K562 (cell line): ENCODE data around the gene RBMS3. TPM values are rescaled to one million over a fixed set of nuclear protein-coding genes. Genes with fewer than 3 reads are reported as not detected.

Experiments
- ATAC-seq: fragments of 200-7000 bp; cut with Tn5 transposase; 3 replicates; pipeline ENCODE4 v1.9.1; 2020; ENCODE audit warnings: moderate library complexity
- BruUV-seq: library from RNA; stranded (reverse); fragments of 400-500 nt; replicated peaks from 2 replicates; lab custom pipeline; 2021; lab: Mats Ljungman, UMichigan
- CTCF ChIA-PET: fragments of 300-600 bp; formaldehyde crosslinking; extraction: SDS; loops from one replicate; lab custom pipeline; 2021; ENCODE audit warnings: low intra/inter-chr PET ratio; lab: Yijun Ruan, JAX
- POLR2A ChIA-PET: fragments of 300-600, 350-650 bp; sonication (Branson Sonifier 250); formaldehyde crosslinking; extraction: SDS; loops from one replicate; lab custom pipeline; 2021; ENCODE audit warnings: antibody characterized with exemption, inconsistent platforms; lab: Yijun Ruan, JAX
- DNase-seq, 4 experiments: peaks; one replicate each; pipeline versions ENCODE4 v3.0.0 to v3.0.0-alpha.2; 2011 to 2018; ENCODE audit warnings: low spot score in 3 of 4, mixed read lengths in 3 of 4; ENCODE audit errors: extremely low read depth in 1 of 4
- FAIRE-seq: peaks from 2 replicates; lab custom pipeline; 2011; peaks lifted over from hg19 to GRCh38; lab: Jason Lieb, UNC
- H2AFZ ChIP-seq: 2 replicates; pipeline ENCODE4 v1.6.0; 2011; ENCODE audit warnings: low read depth, low read length, control low read depth, inconsistent platforms
- H3K27ac ChIP-seq: fragments of 200-600 bp; 3 replicates; pipeline ENCODE4 v1.8.0; 2011; ENCODE audit warnings: low read depth, mild to moderate bottlenecking, control low read depth, inconsistent platforms, low read length, moderate library complexity, mixed read lengths; ENCODE audit errors: extremely low read depth
- H3K27me3 ChIP-seq, 2 experiments: fragments of 300-600 bp in 1 of 2; 2 replicates in 1 of 2; 3 replicates in 1 of 2; pipeline versions ENCODE4 v1.6.0 to v1.8.0; 2011; ENCODE audit warnings: inconsistent platforms in 2 of 2, low read length in 2 of 2, mild to moderate bottlenecking in 1 of 2, mixed read lengths in 1 of 2, moderate library complexity in 1 of 2; ENCODE audit not compliant: control insufficient read depth in 2 of 2, insufficient read depth in 2 of 2
- H3K36me3 ChIP-seq: fragments of 300-600 bp; 3 replicates; pipeline ENCODE4 v1.8.0; 2011; ENCODE audit warnings: mild to moderate bottlenecking, low read length, inconsistent platforms; ENCODE audit not compliant: control insufficient read depth, insufficient read depth
- H3K4me1 ChIP-seq, 2 experiments: fragments of 200-600 bp in 1 of 2; replicated peaks in 1 of 2; 2 replicates in 1 of 2; 3 replicates in 1 of 2; pipeline versions ENCODE4 v1.5.1 to v1.8.0; 2011; ENCODE audit warnings: inconsistent platforms in 2 of 2, low read length in 2 of 2, mild to moderate bottlenecking in 1 of 2, mixed read lengths in 1 of 2, moderate library complexity in 1 of 2; ENCODE audit not compliant: control insufficient read depth in 2 of 2, insufficient read depth in 2 of 2
- H3K4me2 ChIP-seq: 2 replicates; pipeline ENCODE4 v1.6.1; 2011; ENCODE audit warnings: low read length, control low read depth, inconsistent platforms, mixed read lengths; ENCODE audit not compliant: insufficient read depth
- H3K4me3 ChIP-seq: fragments of 200-600 bp; sonication (generic), shearing (Covaris generic); 2 replicates; pipeline ENCODE4 v1.5.1; 2016; ENCODE audit warnings: control low read depth, inconsistent platforms
- H3K79me2 ChIP-seq: fragments of 200-600 bp; 3 replicates; pipeline ENCODE4 v1.8.0; 2011; ENCODE audit warnings: low read length, inconsistent platforms; ENCODE audit not compliant: control insufficient read depth, insufficient read depth
- H3K9ac ChIP-seq, 2 experiments: 2 replicates each; pipeline versions ENCODE4 v1.6.0 to v1.6.1; 2011; ENCODE audit warnings: low read depth in 2 of 2, low read length in 2 of 2, control low read depth in 1 of 2, inconsistent platforms in 1 of 2, mild to moderate bottlenecking in 1 of 2, mixed read lengths in 1 of 2; ENCODE audit not compliant: insufficient read depth in 1 of 2
- H3K9me1 ChIP-seq: one replicate; pipeline ENCODE4 v1.6.0; 2011; ENCODE audit warnings: inconsistent platforms, mild to moderate bottlenecking, low read length, moderate library complexity; ENCODE audit not compliant: control insufficient read depth, insufficient read depth
- H3K9me3 ChIP-seq: replicated peaks from 2 replicates; pipeline ENCODE4 v1.5.1; 2011; ENCODE audit warnings: low read depth, low read length, inconsistent platforms; ENCODE audit not compliant: control insufficient read depth, insufficient read depth
- H4K20me1 ChIP-seq: replicated peaks from 2 replicates; pipeline ENCODE4 v1.6.1; 2011; ENCODE audit warnings: low read length, inconsistent platforms, mixed read lengths; ENCODE audit not compliant: control insufficient read depth, insufficient read depth
- BRF1 ChIP-seq: IDR thresholded peaks from 3 replicates; pipeline ENCODE4 v1.6.1; 2011; ENCODE audit warnings: borderline replicate concordance, mild to moderate bottlenecking; ENCODE audit not compliant: insufficient read length; ENCODE audit errors: extremely low read depth
- GATAD2A ChIP-seq: fragments of 450-650 bp; IDR thresholded peaks from 2 replicates; pipeline ENCODE4 v1.6.1; 2017
- OTX1 ChIP-seq: fragments of 450-650 bp; formaldehyde crosslinking; IDR thresholded peaks from 2 replicates; pipeline ENCODE4 v1.4.0; 2022; ENCODE audit warnings: mild to moderate bottlenecking
- SIN3A ChIP-seq, 2 experiments: fragments of 150-350 bp in 1 of 2; IDR thresholded peaks; 2 replicates each; pipeline ENCODE4 v1.6.1; 2011 to 2016; ENCODE audit warnings: borderline replicate concordance in 2 of 2, low read depth in 2 of 2, low read length in 2 of 2, mild to moderate bottlenecking in 2 of 2, moderate library complexity in 2 of 2; ENCODE audit not compliant: control insufficient read depth in 1 of 2
- ZNF707 ChIP-seq: fragments of 250-450 bp; sonication (Bioruptor Pico); conservative IDR thresholded peaks from 2 replicates; pipeline ENCODE4 v1.8.0; 2022; ENCODE audit warnings: inconsistent platforms, mild to moderate bottlenecking, moderate library complexity
- WGBS: fragments of 100-300 bp; shearing (Covaris generic); methylation state at CpG from one replicate; pipeline ENCODE4 v1.1.6; 2016; ENCODE audit warnings: low coverage, mixed read lengths; ENCODE audit not compliant: insufficient coverage; ENCODE audit errors: missing lambda C conversion rate; 5-methylcytosine and 5-hydroxymethylcytosine counted together
- in situ Hi-C: fragments of 300-500 bp; cut with MboI; formaldehyde crosslinking; loops from 4 replicates; pipeline ENCODE4 v1.15.0; 2018; ENCODE audit warnings: inconsistent platforms, mixed read lengths
- intact Hi-C: fragments of 100-400 bp; cut with micrococcal nuclease; formaldehyde crosslinking; loops from 2 replicates; pipeline ENCODE4 v1.14.2; 2022
- polyA plus RNA-seq, 8 experiments: library from polyadenylated mRNA; depleted of rRNA in 4 of 8; stranded (reverse) in 5 of 8; unstranded in 3 of 8; fragments of >200 nt; fragmentation: Nextera tagmentation in 2 of 8; fragmentation: Illumina TruSeq in 1 of 8; extraction: Ambion mirVana in 2 of 8; extraction: Trizol in 1 of 8; gene quantifications; 2 replicates each; pipeline versions ENCODE4 v1.2.1 to v1.2.3, GENCODE V29; 2011 to 2014; ENCODE audit warnings: inconsistent platforms in 1 of 8, missing spikeins in 1 of 8
- total RNA-seq, 7 experiments: library from RNA; depleted of rRNA in 6 of 7; stranded (reverse); fragments of >200 nt in 6 of 7; fragmentation: Illumina TruSeq in 2 of 7; extraction: Trizol in 2 of 7; gene quantifications; 2 replicates each; pipeline versions ENCODE4 v1.2.1 to v1.2.3, GENCODE V29; 2011 to 2021; ENCODE audit warnings: low replicate concordance in 1 of 7
- TF ChIP-seq, protein P1 (sequence below): IDR thresholded peaks from 3 replicates; pipeline ENCODE4 v1.6.1; 2011; ENCODE audit warnings: borderline replicate concordance, mild to moderate bottlenecking, moderate library complexity; ENCODE audit not compliant: insufficient read length; ENCODE audit errors: extremely low read depth
- TF ChIP-seq, protein P2 (sequence below): fragments of 450-650 bp; IDR thresholded peaks from 2 replicates; pipeline ENCODE4 v1.6.1; 2016; ENCODE audit warnings: low read depth

The RBMS3 gene
- total and polyA plus RNA-seq, 9 of the 15 experiments (the other 6 are each of a cell fraction or from before 2014, with no cell fraction given) = 0.20 TPM; not detected in 8

GRCh38 chr3:29427266-29428103 is 146.6 kb downstream of the RBMS3 start (continued):
- TF ChIP-seq, protein P1, sequence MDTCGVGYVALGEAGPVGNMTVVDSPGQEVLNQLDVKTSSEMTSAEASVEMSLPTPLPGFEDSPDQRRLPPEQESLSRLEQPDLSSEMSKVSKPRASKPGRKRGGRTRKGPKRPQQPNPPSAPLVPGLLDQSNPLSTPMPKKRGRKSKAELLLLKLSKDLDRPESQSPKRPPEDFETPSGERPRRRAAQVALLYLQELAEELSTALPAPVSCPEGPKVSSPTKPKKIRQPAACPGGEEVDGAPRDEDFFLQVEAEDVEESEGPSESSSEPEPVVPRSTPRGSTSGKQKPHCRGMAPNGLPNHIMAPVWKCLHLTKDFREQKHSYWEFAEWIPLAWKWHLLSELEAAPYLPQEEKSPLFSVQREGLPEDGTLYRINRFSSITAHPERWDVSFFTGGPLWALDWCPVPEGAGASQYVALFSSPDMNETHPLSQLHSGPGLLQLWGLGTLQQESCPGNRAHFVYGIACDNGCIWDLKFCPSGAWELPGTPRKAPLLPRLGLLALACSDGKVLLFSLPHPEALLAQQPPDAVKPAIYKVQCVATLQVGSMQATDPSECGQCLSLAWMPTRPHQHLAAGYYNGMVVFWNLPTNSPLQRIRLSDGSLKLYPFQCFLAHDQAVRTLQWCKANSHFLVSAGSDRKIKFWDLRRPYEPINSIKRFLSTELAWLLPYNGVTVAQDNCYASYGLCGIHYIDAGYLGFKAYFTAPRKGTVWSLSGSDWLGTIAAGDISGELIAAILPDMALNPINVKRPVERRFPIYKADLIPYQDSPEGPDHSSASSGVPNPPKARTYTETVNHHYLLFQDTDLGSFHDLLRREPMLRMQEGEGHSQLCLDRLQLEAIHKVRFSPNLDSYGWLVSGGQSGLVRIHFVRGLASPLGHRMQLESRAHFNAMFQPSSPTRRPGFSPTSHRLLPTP = no peak
- TF ChIP-seq, all 486 proteins: peak for 0

GRCh38 chr3:29429055-29429679 is 148.3 kb downstream of the RBMS3 start:
- H4K20me1 ChIP-seq = no peaks in the 10 kb centered on the region
- no TSS peak for BruUV-seq
- H3K27ac ChIP-seq = no peak overlapping the region
- ATAC-seq = no peak
- H3K9me3 ChIP-seq = no peaks in the 10 kb centered on the region
- H3K36me3 ChIP-seq = no peaks in the 10 kb centered on the region
- intact Hi-C loops (no loop called here), in situ Hi-C loops (no loop called here)
- no peaks in the 10 kb centered on the region for H3K79me2 ChIP-seq
- WGBS = 0% methylated on average over 4 of the region's 4 CpGs
- H3K9ac ChIP-seq = no peak overlapping the region
- H3K4me2 ChIP-seq = no peak overlapping the region
- no peak for DNase-seq
- H3K4me1 ChIP-seq = no peaks in the 10 kb centered on the region
- POLR2A ChIA-PET = no interaction called here
- FAIRE-seq = no peak
- no peak overlapping the region for H3K4me3 ChIP-seq
- H3K27me3 ChIP-seq = no peaks in the 10 kb centered on the region
- H3K9me1 ChIP-seq = no peaks in the 10 kb centered on the region
- CTCF ChIA-PET = no interaction called here
- no peak overlapping the region for H2AFZ ChIP-seq
- TF ChIP-seq ZNF707 (CRISPR knock-in tag) = no peak
- no peak for TF ChIP-seq OTX1
- TF ChIP-seq, protein P2, sequence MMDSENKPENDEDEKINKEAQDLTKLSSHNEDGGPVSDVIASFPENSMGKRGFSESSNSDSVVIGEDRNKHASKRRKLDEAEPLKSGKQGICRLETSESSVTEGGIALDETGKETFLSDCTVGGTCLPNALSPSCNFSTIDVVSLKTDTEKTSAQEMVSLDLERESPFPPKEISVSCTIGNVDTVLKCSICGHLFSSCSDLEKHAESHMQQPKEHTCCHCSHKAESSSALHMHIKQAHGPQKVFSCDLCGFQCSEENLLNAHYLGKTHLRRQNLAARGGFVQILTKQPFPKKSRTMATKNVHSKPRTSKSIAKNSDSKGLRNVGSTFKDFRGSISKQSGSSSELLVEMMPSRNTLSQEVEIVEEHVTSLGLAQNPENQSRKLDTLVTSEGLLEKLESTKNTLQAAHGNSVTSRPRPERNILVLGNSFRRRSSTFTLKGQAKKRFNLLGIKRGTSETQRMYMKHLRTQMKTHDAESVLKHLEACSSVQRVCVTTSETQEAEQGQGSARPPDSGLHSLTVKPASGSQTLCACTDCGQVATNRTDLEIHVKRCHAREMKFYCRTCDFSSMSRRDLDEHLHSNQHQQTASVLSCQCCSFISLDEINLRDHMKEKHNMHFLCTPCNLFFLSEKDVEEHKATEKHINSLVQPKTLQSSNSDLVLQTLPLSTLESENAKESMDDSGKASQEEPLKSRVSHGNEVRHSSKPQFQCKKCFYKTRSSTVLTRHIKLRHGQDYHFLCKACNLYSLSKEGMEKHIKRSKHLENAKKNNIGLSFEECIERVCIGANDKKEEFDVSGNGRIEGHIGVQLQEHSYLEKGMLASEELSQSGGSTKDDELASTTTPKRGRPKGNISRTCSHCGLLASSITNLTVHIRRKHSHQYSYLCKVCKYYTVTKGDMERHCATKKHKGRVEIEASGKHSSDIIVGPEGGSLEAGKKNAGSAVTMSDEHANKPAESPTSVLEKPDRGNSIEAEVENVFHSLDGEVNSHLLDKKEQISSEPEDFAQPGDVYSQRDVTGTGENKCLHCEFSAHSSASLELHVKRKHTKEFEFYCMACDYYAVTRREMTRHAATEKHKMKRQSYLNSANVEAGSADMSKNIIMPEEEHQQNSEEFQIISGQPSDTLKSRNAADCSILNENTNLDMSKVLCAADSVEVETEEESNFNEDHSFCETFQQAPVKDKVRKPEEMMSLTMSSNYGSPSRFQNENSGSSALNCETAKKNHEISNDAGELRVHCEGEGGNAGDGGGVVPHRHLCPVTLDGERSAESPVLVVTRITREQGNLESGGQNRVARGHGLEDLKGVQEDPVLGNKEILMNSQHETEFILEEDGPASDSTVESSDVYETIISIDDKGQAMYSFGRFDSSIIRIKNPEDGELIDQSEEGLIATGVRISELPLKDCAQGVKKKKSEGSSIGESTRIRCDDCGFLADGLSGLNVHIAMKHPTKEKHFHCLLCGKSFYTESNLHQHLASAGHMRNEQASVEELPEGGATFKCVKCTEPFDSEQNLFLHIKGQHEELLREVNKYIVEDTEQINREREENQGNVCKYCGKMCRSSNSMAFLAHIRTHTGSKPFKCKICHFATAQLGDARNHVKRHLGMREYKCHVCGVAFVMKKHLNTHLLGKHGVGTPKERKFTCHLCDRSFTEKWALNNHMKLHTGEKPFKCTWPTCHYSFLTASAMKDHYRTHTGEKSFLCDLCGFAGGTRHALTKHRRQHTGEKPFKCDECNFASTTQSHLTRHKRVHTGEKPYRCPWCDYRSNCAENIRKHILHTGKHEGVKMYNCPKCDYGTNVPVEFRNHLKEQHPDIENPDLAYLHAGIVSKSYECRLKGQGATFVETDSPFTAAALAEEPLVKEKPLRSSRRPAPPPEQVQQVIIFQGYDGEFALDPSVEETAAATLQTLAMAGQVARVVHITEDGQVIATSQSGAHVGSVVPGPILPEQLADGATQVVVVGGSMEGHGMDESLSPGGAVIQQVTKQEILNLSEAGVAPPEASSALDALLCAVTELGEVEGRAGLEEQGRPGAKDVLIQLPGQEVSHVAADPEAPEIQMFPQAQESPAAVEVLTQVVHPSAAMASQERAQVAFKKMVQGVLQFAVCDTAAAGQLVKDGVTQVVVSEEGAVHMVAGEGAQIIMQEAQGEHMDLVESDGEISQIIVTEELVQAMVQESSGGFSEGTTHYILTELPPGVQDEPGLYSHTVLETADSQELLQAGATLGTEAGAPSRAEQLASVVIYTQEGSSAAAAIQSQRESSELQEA = no peak
- TF ChIP-seq BRF1 = no peak
- TF ChIP-seq GATAD2A = no peak
- TF ChIP-seq SIN3A (IDR thresholded peaks at IDR 0.05; ENCODE audit: borderline replicate concordance in 2 of 2, control insufficient read depth in 1 of 2, low read depth in 2 of 2, low read length in 2 of 2) = no peak
